Activated CD4-positive, CD25-positive, alpha-beta regulatory T cell treated with anti-CD3 and anti-CD28 coated beads, Interleukin-2, amount 50 U/mL, for 16 hours (primary cell): ENCODE results near the gene NUDT6.
"Not testable (repeated sequence)": the region's sequence is repeated elsewhere in the genome, so short reads cannot be mapped to it uniquely, and the experiment has no call there.

Experiments
- DNase-seq: peaks from one replicate; pipeline ENCODE4 v3.0.0-alpha.2; 2020; ENCODE audit warnings: low read depth, low spot score

The NUDT6 gene, protein sequence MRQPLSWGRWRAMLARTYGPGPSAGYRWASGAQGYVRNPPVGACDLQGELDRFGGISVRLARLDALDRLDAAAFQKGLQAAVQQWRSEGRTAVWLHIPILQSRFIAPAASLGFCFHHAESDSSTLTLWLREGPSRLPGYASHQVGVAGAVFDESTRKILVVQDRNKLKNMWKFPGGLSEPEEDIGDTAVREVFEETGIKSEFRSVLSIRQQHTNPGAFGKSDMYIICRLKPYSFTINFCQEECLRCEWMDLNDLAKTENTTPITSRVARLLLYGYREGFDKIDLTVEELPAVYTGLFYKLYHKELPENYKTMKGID

GRCh38 chr4:122921971-122922876 lies at the start of gene NUDT6:
TSS of gene NUDT6 (minus strand) at chr4:122922597. CDS start at chr4:122922572, 25 bp downstream.
- DNase-seq: no peak

DNA sequence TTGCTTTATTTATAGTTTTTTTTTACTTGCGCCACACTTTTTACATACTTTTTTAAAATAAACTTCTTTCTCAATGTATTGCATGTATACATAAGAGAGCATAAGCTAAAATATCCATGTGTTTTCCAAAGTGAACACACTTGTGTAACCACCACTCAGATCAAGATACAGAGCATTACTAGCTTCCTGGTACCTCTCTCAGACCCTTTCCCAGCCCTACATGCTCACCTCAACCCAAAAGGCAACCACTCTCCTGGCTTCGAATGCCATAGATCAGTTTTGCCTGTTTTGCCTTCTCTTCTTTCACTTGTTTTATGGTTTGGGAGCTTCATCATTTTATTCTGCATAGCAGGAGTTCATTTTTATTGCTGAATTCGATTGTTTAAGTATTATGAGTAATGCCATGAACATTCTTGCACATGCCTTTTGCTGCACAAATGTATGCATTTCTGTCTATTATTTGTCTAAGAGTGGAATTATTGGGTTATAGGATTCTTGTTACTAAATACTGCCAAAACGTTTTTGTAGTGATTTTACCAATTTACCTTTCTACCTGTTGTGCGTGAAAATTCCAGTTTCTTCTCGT lies 45.9 kb upstream of the NUDT6 start:
- no peak for DNase-seq

DNA sequence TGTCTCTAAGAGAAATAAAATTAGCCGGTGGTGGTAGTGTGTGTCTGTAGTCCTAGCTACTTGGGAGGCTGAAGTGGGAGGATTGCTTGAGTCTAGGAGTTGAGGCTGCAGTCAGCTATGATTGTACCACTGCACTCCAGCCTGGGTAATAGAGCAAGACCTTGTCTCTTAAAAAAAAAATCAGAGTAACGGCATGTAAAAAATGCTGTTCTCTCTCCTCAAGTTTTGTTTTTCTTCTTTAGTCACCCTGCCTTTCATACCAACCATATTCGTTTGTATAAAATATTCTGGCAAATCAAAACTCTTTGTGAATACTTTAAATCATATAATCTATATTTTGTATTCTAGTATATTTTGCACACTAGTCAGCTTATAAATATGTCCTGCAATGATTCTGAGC lies 44.8 kb upstream of the NUDT6 start:
- no peak for DNase-seq

- no peak for DNase-seq
These were observed 43.8 kb upstream of the NUDT6 start for GRCh38 chr4:122966201-122966600.

DNA sequence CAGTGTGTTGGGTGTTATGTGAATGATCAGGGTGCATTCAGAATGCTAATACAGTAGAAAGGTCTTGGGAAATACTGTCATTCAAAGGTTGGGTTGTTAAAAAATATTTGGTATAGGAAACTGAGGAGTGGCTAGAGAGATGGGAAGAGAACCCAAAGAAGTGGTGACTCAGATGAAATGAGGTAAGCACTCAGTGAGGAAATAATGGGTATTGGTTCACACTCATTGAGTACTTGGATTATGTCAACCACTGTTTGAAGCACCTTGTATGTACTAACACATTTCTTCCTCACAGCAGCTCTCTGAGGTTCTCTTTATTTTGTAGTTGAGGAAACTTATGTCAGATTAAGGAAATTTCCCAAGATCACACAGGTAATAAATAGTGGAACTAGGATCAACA lies 40.8 kb upstream of the NUDT6 start:
- no peak for DNase-seq

DNA sequence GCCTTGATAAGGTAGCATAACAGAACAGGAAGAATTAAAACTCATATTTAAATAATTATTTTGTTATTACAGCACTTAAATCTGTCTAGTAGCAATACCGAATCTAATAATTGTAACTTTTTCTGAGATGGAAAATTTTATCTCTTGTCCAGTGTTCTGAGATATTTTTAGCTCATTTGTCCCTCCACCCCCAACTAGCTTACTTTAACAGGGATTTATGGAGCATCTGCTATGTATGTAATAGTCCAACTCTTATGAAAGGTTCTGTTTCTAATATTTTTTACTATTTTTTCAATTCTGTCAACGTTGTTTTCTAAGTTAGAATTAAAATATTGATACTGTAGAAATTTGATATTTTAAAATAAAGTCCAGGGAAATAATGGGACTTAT lies 38.2 kb upstream of the NUDT6 start:
- no peak for DNase-seq

- no peak for DNase-seq
These were observed 37.7 kb upstream of the NUDT6 start for GRCh38 chr4:122959981-122960610.

GRCh38 chr4:122959441-122959840 lies 37.0 kb upstream of the NUDT6 start:
- DNase-seq: no peak

DNA sequence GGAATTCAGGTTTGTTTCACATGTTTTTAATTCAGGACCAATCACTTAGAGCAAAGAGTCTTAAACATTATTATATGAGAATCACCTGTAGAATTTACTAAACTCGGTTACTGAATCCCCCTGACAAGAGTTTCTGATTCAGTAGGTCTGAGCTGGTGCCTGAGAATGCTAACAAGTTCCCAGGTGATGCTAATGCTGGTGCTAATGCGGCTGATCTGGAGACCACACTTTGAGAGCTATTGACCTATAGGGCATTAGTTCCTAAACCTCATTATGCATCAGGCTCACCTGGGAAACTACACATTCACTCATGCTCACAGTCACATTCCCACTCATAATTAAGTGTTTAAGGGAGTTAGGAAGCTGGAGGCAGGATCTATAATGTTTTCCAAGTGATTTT lies 36.1 kb upstream of the NUDT6 start:
- no peak for DNase-seq

GRCh38 chr4:122953924-122954323 lies 31.5 kb upstream of the NUDT6 start:
- no peak for DNase-seq

DNA sequence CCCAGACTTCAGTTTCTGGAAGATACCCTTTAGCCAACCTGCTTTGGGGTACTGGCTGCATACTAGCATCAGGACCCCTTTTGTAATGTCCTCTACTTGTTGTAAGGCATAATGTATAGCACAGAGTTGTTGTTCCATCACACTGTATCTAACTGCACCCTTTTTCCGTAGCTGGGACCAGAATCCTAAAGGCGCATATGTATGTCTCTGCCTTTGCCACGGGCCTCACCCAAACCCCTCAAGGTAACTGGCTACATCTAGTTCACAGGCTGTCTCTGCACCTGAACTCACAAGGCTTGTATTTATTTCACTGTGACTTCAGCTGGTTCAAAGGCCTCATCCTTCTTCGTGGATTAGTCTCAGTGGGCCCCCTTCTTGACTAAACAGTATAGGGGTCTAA lies 29.6 kb upstream of the NUDT6 start:
- DNase-seq: no peak

DNA sequence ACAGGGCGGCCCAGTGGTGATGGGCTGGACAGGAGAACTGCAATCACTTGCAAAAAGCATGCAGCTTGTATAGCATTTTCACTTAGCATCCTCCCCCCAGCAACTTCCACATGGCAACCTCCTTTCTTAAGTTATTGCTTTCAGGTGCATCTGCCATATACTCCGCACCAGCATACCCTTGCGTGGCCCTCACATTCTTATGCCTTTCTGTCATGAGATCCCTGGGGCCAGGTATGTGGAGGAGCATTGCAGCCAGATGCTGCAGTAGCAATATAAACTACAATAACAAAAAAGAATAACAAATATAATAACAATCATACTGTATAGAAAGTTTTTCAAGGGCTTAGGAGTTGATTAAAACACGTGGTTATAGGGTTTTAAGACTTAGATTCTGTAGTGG lies 26.3 kb upstream of the NUDT6 start:
- no peak for DNase-seq

DNA sequence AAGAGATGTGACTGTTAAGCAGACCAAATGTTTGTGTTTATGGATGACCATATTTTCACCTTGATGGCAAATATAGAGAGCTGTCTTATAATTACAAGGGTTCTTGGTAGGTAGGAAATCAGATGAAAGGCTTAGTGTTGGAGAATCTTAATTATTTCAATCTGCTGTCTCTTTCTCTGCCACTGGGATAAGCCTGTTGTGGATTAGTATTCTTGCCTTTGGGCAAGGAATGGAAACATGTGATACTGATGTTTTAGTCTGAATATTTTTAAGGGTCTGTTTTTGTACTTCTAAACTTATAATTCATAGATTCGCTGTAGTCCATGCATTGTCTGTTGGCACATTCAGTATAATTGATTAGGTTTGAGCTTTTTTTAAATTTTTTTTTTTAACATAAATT lies 23.7 kb upstream of the NUDT6 start:
- DNase-seq: no peak

DNA sequence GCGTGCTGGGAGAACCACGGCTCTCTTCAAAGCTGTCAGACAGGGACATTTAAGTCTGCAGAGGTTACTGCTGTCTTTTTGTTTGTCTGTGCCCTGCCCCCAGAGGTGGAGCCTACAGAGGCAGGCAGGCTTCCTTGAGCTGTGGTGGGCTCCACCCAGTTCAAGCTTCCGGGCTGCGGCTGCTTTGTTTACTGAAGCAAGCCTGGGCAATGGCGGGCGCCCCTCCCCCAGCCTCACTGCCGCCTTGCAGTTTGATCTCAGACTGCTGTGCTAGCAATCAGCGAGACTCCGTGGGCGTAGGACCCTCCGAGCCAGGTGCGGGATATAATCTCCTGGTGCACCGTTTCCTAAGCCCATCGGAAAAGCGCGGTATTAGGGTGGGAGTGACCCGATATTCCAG lies 22.7 kb upstream of the NUDT6 start:
- DNase-seq: not testable (repeated sequence)

DNA sequence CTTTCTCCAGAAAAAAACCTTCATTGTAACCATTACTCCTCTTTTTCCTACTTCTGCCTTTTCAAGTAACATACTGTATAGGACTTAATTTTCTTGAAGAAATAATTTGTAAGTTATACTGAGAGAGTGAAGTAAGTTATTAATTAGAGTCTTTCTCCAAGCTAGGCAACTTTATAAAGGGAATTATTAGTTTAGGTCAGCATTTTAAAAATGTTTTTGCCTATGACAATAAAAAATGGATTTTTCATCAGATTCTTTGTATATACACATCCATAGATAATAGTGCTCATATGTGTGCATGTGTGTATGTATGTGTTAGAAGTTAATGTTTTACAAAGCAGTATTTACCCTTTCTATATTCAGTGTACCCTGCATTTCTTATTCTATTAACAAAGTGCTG lies 10.4 kb upstream of the NUDT6 start:
- no peak for DNase-seq

- DNase-seq: no peak
These were observed 8.5 kb upstream of the NUDT6 start for GRCh38 chr4:122930862-122931261.

- DNase-seq: no peak
These were observed 6.5 kb upstream of the NUDT6 start for GRCh38 chr4:122928930-122929329.

DNA sequence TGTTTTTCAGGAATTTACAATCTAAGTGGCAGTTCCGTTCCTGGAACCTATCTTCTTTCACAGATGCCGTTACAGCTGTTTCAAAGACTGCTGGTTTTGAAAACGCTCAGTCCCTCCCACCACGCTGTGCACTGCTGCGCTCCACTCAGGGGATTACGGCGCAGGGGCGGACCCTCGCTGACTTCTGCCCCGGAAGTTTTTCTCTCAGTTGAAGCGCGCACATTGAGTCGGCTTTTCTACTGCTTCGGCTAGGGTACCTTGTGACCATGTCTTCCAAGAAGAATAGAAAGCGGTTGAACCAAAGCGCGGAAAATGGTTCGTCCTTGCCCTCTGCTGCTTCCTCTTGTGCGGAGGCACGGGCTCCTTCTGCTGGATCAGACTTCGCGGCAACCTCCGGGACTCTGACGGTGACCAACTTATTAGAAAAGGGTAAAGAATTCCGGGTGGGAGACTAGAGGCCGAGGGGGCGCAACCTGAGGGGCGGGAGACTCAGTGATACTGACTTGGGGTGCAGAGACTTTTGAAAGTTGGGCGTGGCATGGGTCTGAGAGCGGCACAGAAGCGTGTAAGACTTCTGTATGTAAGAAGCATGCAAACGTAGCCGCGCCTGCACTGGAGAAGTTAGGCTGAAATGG lies 597 bp upstream of the NUDT6 start:
- DNase-seq: peak; percentile 76

DNA sequence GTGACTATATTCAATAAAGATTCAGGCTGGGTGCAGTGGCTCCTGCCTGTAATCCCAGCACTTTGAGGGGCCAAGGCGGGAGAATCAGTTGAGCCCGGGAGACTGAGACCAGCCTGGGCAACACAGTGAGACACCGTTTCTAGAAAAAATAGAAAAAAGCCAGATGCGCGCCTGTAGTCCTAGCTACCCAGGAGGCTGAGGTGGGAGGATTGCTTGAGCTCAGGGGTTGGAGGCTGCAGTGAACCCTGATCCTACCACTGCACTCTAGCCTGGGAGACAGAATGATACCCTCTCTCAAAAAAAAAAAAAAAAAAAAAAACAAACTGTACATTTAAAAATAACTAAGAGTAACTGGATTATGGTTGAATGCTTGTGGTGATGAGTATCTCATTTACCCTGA lies 1.1 kb downstream of the NUDT6 start:
- no peak for DNase-seq

- no peak for DNase-seq
These were observed 1.9 kb downstream of the NUDT6 start for GRCh38 chr4:122920473-122920872.

GRCh38 chr4:122917731-122918130 lies 4.7 kb downstream of the NUDT6 start:
- DNase-seq: no peak

DNA sequence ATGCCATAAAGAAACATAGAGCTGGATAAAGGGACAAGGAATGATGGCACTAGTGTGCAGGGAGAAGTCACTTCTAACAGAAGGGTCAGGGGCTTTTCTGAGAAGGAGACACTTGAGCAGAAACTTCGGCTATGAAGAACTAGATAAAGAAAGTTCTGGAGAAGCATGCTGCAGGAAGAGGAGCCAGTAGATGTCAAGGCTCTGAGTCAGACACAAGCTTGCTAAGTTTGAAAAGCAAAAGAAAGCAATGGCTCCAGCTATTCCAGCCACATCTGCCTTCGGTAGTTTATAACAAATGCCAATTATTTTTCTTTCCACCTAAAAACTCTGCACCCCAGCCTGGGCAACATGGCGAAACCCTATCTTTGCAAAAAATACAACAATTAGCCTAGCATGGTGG lies 7.5 kb downstream of the NUDT6 start:
- no peak for DNase-seq
